Peyer's patch (tissue), 4 donors: Measurements from ENCODE around the gene CUBN. TPM values are rescaled to one million over a fixed set of nuclear protein-coding genes. Genes with fewer than 3 reads are reported as not detected.

Source experiments
- DNase-seq, 3 donors: peaks; one replicate each; pipeline ENCODE4 v3.0.0-alpha.2; 2017 to 2019
- H3K27ac ChIP-seq, 4 donors: fragments of 200-600 bp; sonication (generic); one replicate each; pipeline ENCODE4 v1.5.1; 2016 to 2019
- H3K27me3 ChIP-seq, 2 donors: fragments of 200-600 bp; sonication (generic); one replicate each; pipeline ENCODE4 v1.5.1; 2019
- H3K36me3 ChIP-seq, 3 donors: fragments of 200-600 bp; sonication (generic); one replicate each; pipeline ENCODE4 v1.5.1; 2016 to 2019
- H3K4me1 ChIP-seq, 4 donors: fragments of 200-600 bp; sonication (generic); one replicate each; pipeline ENCODE4 v1.5.1; 2016 to 2019
- H3K4me3 ChIP-seq, 4 donors: fragments of 200-600 bp; sonication (generic); 1 replicate in 3 of 4; 2 replicates in 1 of 4; pipeline ENCODE4 v1.5.1; 2016 to 2019; ENCODE audit warnings: mild to moderate bottlenecking in 1 of 4
- H3K9me3 ChIP-seq, 4 donors: fragments of 200-600 bp; sonication (generic); one replicate each; pipeline ENCODE4 v1.5.1; 2016 to 2019; ENCODE audit warnings: mild to moderate bottlenecking in 1 of 4
- POLR2A ChIP-seq, 2 donors: fragments of 450-650 bp; IDR thresholded peaks; one replicate each; pipeline ENCODE4 v1.5.1; 2017; ENCODE audit warnings: antibody characterized with exemption in 2 of 2, mild to moderate bottlenecking in 2 of 2, moderate library complexity in 2 of 2
- total RNA-seq, 4 donors: library from RNA; depleted of rRNA; stranded (reverse); fragments of >200 nt; gene quantifications; one replicate each; pipeline ENCODE4 v1.1.0, GENCODE V29; 2016
- TF ChIP-seq, protein P1 (sequence below), 6 experiments: fragments of 450-650 bp in 4 of 6; fragments of 200-600 bp in 2 of 6; sonication (generic) in 1 of 6; IDR thresholded peaks; one replicate each; pipeline ENCODE4 v1.5.1; 2017 to 2019; ENCODE audit warnings: antibody characterized with exemption in 6 of 6, mild to moderate bottlenecking in 3 of 6, moderate library complexity in 1 of 6

CUBN gene
- total RNA-seq, 4 donors from 2014 or later = 2.5 to 329 (median 126) TPM

GRCh38 chr10:17113889-17114540, 15.6 kb downstream of the CUBN start:
- H3K36me3 ChIP-seq = peaks cover 0 to 5% (median 0%) of the 10 kb centered on the region in 3 donors
- DNase-seq = peak in 2 of 3 donors; percentile 56 to 63

DNA sequence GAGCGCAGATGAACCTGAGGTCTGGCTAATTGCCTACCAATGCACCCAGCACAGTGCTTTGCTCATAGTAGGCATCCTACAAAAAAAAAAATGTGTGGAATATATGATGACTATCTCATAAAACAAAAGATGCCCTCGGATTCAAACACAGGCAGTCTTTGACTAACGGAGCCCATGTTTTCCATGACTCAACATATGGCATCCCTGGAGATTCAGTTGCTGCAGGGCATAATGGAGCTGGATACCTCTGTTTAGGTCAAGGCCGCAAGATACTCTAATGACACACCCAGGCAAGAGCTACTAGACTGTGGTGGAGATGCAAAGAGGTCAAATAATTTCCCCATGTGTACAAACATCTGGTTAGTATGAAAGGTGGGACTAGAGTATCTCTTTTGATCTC, 16.3 kb downstream of the CUBN start:
- Histone ChIP-seq H3K4me3 (no peak overlapping the region), H3K4me1 (peaks cover 0 to 7% (median 0%) of the 10 kb centered on the region in 4 donors), H3K9me3 (no peaks in the 10 kb centered on the region), H3K36me3 (peaks cover 0 to 5% (median 0%) of the 10 kb centered on the region in 3 donors), H3K27me3 (no peaks in the 10 kb centered on the region), H3K27ac (no peak overlapping the region)
- TF ChIP-seq, protein P1, sequence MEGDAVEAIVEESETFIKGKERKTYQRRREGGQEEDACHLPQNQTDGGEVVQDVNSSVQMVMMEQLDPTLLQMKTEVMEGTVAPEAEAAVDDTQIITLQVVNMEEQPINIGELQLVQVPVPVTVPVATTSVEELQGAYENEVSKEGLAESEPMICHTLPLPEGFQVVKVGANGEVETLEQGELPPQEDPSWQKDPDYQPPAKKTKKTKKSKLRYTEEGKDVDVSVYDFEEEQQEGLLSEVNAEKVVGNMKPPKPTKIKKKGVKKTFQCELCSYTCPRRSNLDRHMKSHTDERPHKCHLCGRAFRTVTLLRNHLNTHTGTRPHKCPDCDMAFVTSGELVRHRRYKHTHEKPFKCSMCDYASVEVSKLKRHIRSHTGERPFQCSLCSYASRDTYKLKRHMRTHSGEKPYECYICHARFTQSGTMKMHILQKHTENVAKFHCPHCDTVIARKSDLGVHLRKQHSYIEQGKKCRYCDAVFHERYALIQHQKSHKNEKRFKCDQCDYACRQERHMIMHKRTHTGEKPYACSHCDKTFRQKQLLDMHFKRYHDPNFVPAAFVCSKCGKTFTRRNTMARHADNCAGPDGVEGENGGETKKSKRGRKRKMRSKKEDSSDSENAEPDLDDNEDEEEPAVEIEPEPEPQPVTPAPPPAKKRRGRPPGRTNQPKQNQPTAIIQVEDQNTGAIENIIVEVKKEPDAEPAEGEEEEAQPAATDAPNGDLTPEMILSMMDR (IDR thresholded peaks at IDR 0.05) = no peak
- no peak for TF ChIP-seq POLR2A (IDR thresholded peaks at IDR 0.05)
- no peak for DNase-seq

More at GRCh38 chr10:17113889-17114540, 15.6 kb downstream of the CUBN start:
- no peak for TF ChIP-seq POLR2A (IDR thresholded peaks at IDR 0.05)
- TF ChIP-seq, protein P1 (IDR thresholded peaks at IDR 0.05) = no peak
- H3K4me3 ChIP-seq = no peak overlapping the region
- H3K27ac ChIP-seq = no peak overlapping the region
- no peaks in the 10 kb centered on the region for H3K9me3 ChIP-seq
- H3K27me3 ChIP-seq = no peaks in the 10 kb centered on the region
- H3K4me1 ChIP-seq = peaks cover 0 to 8% (median 0%) of the 10 kb centered on the region in 4 donors

DNA sequence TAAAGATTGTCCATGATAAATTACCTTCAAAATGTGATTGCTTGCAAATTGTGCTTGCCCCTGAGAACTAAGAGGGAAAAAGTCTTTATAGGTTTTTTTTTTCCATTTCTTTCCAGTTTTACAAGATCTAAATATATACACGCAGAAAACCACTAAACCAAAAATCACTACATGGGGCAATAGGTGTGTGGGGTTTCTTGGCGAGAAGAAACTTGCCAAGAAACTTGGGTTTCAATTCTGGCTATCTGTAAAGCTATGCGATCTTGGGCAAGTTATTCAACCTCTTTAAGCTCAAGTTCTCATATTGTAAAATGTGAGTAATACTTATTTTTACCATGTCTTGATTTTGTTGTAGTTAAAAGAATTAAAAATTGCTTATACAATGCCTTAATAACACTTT, 17.0 kb downstream of the CUBN start:
- H3K4me1 ChIP-seq = peaks cover 0 to 7% (median 0%) of the 10 kb centered on the region in 4 donors

DNA sequence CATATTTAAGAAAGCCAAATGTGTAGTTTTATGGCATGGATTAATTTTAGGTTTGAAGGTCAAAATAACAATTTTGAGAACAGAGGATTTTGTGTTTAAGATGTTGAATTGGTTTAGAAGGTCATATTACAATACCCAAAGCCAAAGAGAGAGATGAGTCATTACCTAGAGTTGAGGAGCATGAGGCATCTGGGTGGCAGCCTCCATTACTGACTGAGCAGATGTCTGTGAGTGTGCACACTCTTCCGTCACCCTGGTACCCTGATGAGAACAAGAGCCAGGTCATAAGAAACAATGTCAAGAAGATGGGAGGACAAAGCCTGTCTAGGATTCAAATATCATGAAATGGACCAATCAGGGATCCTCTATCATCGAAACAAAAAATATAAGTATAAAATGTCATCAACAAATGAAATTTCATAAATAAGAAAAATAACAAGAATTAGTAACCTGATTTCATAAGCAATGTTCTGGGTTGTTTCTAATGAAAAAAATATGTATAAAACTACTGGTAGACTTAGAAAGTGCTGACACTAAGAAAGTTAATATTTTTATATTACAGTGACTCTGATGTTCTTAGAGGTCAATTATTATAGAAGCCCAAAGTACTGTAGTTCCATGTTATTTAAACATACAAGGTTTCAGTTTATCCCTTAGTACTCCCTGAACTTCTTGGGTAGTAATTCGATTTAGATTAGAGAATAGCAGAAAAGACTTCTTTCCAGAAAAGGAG, 20.0 kb downstream of the CUBN start:
- TF ChIP-seq, protein P1 (IDR thresholded peaks at IDR 0.05) = no peak
- no peak for TF ChIP-seq POLR2A (IDR thresholded peaks at IDR 0.05)
- no peaks in the 10 kb centered on the region for H3K27me3 ChIP-seq
- H3K9me3 ChIP-seq = no peaks in the 10 kb centered on the region
- H3K27ac ChIP-seq = no peak overlapping the region
- H3K36me3 ChIP-seq = peaks cover 0 to 9% (median 0%) of the 10 kb centered on the region in 3 donors
- H3K4me1 ChIP-seq = peaks cover 0 to 7% (median 0%) of the 10 kb centered on the region in 4 donors
- DNase-seq = no peak
- no peak overlapping the region for H3K4me3 ChIP-seq

More for the DNA sequence above, 17.0 kb downstream of the CUBN start:
- H3K27ac ChIP-seq = no peak overlapping the region
- TF ChIP-seq POLR2A (IDR thresholded peaks at IDR 0.05) = no peak
- TF ChIP-seq, protein P1 (IDR thresholded peaks at IDR 0.05) = no peak
- H3K27me3 ChIP-seq = no peaks in the 10 kb centered on the region
- H3K36me3 ChIP-seq = peaks cover 0 to 9% (median 0%) of the 10 kb centered on the region in 3 donors
- DNase-seq = no peak
- no peaks in the 10 kb centered on the region for H3K9me3 ChIP-seq
- H3K4me3 ChIP-seq = no peak overlapping the region

DNA sequence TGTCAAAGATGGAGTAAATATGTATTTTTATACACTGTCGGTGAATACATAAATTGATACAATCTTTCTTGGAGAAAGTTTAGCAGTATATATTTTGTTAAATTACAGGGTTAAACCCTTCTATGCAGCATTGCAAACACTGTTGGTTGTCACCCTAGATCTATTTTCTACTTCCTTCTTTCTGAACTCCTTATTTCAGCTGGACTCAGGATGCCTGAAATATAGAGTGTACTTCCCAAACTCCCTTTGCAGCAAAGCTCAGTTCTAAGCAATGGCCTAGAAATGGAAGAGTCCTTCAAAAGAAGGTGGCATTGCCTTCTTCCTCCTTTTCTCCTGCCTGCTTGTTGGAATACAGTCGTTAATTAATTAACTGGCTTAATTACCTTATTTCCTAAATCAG, 20.6 kb downstream of the CUBN start:
- peaks cover 0 to 12% (median 0%) of the 10 kb centered on the region in 3 donors for H3K36me3 ChIP-seq
- TF ChIP-seq, protein P1 (IDR thresholded peaks at IDR 0.05) = no peak
- no peak for TF ChIP-seq POLR2A (IDR thresholded peaks at IDR 0.05)
- H3K4me1 ChIP-seq = peaks cover 0 to 6% (median 0%) of the 10 kb centered on the region in 4 donors
- no peaks in the 10 kb centered on the region for H3K27me3 ChIP-seq
- DNase-seq = no peak
- H3K27ac ChIP-seq = no peak overlapping the region
- H3K4me3 ChIP-seq = no peak overlapping the region
- no peaks in the 10 kb centered on the region for H3K9me3 ChIP-seq
